Neural crest cell (in vitro differentiated cells): ENCODE data around the gene SUPT4H1. TPM values are rescaled to one million over a fixed set of nuclear protein-coding genes. Genes with fewer than 3 reads are reported as not detected.

ENCODE experiments used
- DNase-seq: peaks from one replicate; pipeline ENCODE4 v3.0.0; 2021; ENCODE audit warnings: low read depth, mixed read lengths, low spot score
- H3K27ac Mint-ChIP-seq: one replicate; pipeline ENCODE4 v1.8.0; 2021; ENCODE audit warnings: mild to moderate bottlenecking, mixed read lengths; ENCODE audit not compliant: unreplicated experiment
- H3K27me3 Mint-ChIP-seq: 2 replicates; pipeline ENCODE4 v1.8.0; 2021; ENCODE audit warnings: low read depth, mild to moderate bottlenecking, mixed read lengths
- H3K36me3 Mint-ChIP-seq: 2 replicates; pipeline ENCODE4 v1.8.0; 2021; ENCODE audit warnings: low read depth, mild to moderate bottlenecking, mixed read lengths
- H3K4me1 Mint-ChIP-seq: 2 replicates; pipeline ENCODE4 v1.8.0; 2021; ENCODE audit warnings: mixed read lengths
- H3K4me3 Mint-ChIP-seq: one replicate; pipeline ENCODE4 v1.8.0; 2021; ENCODE audit warnings: mild to moderate bottlenecking, mixed read lengths
- H3K9me3 Mint-ChIP-seq: 2 replicates; pipeline ENCODE4 v1.8.0; 2021; ENCODE audit warnings: mixed read lengths
- total RNA-seq: library from RNA; stranded (reverse); gene quantifications from 2 replicates; pipeline ENCODE4 v1.2.1, GENCODE V29; 2021
- TF ChIP-seq, protein P1 (sequence below): fragments of 200-600 bp; sonication (generic); conservative IDR thresholded peaks from 2 replicates; pipeline ENCODE4 v1.5.0; 2021; ENCODE audit warnings: antibody characterized with exemption, mild to moderate bottlenecking

The SUPT4H1 gene
- total RNA-seq, 1 donor from 2014 or later: 83.8 TPM

DNA sequence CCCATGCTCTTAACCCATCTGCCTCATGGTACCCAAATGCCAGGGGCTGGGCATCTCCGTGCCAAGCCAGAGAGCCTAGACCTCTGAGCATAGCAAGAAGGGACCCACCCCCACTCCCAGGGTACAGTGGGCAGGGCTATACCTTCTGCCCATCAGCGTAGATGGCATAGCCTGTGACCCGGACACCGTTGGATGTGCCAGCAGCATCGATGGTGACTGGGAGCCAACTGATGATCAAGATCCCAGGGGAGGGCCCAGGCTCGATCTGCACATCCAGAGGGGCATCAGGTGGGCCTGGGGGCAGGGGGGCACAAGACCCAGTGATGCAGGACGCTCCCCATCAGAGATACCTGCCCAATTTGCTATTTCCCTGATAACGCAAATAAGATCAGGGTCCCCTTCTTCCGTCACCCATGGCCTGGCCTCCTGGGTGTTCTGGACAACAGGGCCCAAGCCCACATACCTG, 40.5 kb downstream of the SUPT4H1 start:
- H3K27me3 Mint-ChIP-seq: no peaks in the 10 kb centered on the region
- TF ChIP-seq, protein P1, sequence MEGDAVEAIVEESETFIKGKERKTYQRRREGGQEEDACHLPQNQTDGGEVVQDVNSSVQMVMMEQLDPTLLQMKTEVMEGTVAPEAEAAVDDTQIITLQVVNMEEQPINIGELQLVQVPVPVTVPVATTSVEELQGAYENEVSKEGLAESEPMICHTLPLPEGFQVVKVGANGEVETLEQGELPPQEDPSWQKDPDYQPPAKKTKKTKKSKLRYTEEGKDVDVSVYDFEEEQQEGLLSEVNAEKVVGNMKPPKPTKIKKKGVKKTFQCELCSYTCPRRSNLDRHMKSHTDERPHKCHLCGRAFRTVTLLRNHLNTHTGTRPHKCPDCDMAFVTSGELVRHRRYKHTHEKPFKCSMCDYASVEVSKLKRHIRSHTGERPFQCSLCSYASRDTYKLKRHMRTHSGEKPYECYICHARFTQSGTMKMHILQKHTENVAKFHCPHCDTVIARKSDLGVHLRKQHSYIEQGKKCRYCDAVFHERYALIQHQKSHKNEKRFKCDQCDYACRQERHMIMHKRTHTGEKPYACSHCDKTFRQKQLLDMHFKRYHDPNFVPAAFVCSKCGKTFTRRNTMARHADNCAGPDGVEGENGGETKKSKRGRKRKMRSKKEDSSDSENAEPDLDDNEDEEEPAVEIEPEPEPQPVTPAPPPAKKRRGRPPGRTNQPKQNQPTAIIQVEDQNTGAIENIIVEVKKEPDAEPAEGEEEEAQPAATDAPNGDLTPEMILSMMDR: no peak
- H3K36me3 Mint-ChIP-seq: no peaks in the 10 kb centered on the region
- H3K27ac Mint-ChIP-seq: no peak overlapping the region
- DNase-seq: no peak
- H3K4me1 Mint-ChIP-seq: peaks cover 19% of the 10 kb centered on the region
- no peak overlapping the region for H3K4me3 Mint-ChIP-seq
- no peaks in the 10 kb centered on the region for H3K9me3 Mint-ChIP-seq

DNA sequence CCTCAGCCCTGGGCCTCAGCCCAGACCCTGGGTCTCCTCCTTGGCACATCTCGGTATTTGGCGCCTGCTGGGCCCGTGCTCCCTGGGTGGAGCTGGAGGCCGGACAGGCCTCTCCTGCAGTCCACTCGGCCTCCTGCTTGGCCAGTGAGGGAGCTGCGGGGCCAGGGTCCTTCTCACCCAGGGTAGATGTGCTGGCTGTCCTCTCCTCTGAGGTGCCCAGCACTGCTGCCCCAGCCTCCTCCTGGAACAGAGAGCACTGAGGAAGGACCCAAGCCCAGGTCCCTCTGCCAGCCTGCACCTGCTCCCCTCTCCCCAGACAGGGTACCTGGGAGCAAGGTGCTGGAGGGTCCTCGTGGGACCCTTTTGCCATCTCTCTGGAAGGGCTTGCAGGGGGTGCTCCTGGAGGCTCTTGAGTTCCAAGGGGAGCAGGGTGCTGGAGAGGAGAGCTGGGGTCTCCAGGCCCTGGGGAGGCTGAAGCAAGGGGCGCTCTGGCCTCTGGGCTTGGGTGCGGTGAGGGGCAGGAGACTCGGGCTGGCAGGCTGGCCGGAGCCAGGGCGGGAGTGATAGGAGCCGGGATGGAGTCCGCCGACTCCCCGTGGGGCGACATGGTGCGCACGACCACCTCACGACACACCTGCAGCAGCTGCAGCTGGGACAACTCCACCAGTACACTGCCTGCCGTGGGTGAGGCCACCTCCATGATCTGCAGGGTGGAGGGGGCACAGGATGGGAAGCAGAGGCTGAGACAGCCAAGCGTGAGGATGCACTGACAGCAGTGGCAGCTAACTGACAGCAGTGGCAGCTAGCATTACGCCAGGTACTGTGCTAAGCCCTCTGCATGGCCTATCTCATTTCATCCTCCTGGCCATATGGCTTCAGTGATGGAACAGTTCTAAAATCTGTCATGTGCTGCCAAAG, 41.2 kb downstream of the SUPT4H1 start:
- Mint-ChIP-seq H3K4me3 (no peak overlapping the region), H3K27me3 (no peaks in the 10 kb centered on the region), H3K27ac (no peak overlapping the region), H3K4me1 (peaks cover 19% of the 10 kb centered on the region), H3K36me3 (no peaks in the 10 kb centered on the region), H3K9me3 (no peaks in the 10 kb centered on the region)
- no peak for DNase-seq
- TF ChIP-seq, protein P1: no peak

DNA sequence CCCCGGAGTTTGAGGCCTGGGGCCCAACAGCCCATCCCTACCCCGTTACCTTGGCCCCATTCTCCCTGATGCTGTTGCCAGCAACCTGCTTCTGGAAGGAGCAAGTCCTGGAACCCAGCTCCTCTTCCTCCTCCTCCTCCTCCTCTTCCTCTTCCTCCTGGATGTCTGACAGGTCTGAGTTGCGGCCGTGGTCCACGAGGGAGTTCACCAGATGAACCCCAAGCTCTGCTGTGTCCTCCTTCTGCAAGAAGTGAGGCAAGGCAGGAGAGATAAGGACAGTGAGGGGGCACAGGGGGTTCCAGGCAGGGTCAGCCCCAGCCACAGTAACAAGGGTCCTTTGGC, 42.1 kb downstream of the SUPT4H1 start:
- Mint-ChIP-seq H3K27ac (no peak overlapping the region), H3K27me3 (no peaks in the 10 kb centered on the region)

DNA sequence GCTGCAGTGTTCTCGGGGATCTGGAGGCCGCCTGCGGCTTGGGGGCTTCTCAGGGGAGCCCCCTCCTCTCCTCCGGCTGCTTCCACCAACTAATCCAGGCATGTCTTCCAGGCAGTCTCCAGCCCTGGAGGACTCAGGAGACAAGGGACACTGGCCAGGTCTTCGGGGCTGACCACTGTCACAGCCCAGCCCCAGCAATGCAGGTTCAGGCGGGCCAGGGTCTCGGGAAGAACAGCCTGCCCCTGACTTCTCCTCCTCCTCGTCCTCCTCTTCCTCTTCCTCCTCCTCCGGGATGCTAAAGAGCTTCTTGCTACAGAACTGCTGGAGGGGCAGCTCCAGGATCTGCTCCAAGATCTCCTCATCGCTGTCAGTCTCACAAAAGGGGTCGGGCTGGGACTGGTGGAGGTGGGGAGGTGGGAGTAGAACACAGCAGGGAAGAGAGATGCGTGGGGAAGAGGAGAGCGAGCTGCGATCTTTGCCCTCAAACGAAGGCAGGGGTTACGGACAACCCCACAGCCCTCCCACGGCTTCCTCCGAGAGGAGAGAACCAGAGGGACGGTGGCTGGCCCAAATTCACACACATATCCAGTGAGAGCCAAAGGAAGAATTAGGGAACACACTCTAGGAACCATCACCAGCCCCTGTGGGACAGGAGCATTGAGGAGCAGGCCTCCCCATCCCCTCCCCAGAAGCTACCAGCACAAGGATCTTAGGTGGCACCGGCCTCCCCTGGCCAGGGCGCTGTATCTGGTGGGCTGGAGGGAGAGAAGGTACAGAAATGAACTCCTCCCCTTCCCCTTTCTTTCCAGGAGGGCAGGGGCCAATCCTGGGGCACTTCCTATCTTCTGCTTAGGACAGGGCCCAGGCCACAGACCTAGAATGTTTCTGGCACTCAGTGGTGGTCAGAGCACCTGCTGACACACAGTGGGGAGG, 42.8 kb downstream of the SUPT4H1 start:
- Mint-ChIP-seq H3K4me1 (peaks cover 15% of the 10 kb centered on the region), H3K27me3 (no peaks in the 10 kb centered on the region)

More for the DNA sequence above, 42.1 kb downstream of the SUPT4H1 start:
- TF ChIP-seq, protein P1: no peak
- DNase-seq: no peak
- Mint-ChIP-seq H3K9me3 (no peaks in the 10 kb centered on the region), H3K4me3 (no peak overlapping the region), H3K36me3 (no peaks in the 10 kb centered on the region), H3K4me1 (peaks cover 19% of the 10 kb centered on the region)

More for the DNA sequence above, 42.8 kb downstream of the SUPT4H1 start:
- no peaks in the 10 kb centered on the region for H3K36me3 Mint-ChIP-seq
- H3K27ac Mint-ChIP-seq: no peak overlapping the region
- TF ChIP-seq, protein P1: no peak
- no peak for DNase-seq
- no peaks in the 10 kb centered on the region for H3K9me3 Mint-ChIP-seq
- H3K4me3 Mint-ChIP-seq: no peak overlapping the region
